DMS 273 treated with DMSO at 0.1 percent for 48 hours (cell line): ENCODE measurements around the gene ACOX3.
"Not testable (repeated sequence)": the region's sequence is repeated elsewhere in the genome, so short reads cannot be mapped to it uniquely, and the experiment has no call there.

Experiments used
- DNase-seq: peaks from one replicate; lab custom pipeline; 2025; lab: John Stamatoyannopoulos, UW

Gene ACOX3

DNA sequence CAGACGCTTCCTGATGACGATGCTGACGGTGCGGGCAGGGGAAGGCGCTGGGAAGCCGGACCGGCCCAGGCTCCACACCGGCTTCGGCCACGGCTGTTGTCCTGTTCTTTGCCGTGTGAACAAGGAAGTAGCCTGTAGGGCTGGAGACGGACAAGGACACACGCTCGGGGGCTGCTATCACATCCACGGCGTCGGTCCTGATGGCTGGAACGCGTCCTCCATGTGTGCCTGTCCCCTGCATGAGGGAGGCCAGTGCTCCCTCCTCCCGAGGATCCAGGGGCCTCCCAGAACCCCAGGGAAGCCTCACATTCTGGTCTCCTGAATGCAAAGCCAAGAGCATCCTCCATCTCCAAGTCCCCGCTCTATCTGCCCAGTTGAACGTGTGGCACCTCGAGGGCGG is 53.8 kb downstream of the ACOX3 start:
- DNase-seq = no peak

DNA sequence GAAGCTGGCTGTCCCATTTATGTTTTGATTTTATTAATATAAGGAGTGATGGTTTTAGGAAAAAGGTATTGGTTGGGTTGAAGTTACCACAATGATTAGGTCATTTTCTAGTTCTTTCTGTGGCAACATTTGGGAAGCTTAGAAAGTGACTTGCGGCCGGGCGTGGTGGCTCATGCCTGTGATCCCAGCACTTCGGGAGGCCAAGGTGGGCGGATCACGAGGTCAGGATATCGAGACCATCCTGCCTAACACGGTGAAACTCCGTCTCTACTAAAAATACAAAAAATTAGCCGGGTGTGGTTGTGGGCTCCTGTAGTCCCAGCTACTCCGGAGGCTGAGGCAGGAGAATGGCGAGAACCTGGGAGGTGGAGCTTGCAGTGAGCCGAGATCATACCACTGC is 54.4 kb downstream of the ACOX3 start:
- not testable (repeated sequence) for DNase-seq

DNA sequence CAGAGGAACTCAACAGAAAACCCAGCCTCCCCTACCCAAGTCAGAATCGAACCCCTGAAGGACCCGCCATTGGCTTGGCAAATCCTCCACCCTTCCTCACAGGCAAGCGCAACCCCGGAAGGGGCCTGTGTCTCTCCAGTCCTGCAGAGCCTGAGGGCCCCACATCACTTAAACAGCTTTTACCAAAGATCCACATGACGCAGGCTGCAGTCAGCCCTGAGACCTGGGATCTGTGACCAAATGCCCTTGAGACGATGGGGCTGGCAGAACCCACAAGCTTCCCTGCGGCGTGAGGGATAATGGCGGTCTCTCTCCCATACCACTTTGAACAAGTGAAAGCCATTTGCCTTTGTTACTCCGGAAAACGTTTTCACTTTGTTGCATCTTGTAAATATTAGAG is 54.9 kb downstream of the ACOX3 start:
- no peak for DNase-seq

DNA sequence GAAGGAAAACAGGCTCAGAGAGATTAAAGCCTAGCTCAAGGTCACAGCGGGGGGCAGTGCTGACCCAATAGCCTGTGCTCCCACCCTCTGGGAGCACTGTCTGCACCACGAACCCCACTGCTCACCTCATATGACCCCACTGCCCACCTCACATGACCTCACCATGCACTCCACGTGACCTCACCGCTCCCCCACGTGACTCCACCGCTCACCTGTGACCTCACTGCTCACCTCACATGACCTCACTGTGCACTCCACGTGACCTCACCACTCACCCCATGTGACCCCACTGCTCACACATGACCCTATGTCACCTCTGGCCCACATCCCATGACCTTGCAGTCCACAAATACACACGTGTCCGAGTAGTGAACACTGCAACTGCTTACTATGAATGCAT is 55.4 kb downstream of the ACOX3 start:
- DNase-seq = no peak

DNA sequence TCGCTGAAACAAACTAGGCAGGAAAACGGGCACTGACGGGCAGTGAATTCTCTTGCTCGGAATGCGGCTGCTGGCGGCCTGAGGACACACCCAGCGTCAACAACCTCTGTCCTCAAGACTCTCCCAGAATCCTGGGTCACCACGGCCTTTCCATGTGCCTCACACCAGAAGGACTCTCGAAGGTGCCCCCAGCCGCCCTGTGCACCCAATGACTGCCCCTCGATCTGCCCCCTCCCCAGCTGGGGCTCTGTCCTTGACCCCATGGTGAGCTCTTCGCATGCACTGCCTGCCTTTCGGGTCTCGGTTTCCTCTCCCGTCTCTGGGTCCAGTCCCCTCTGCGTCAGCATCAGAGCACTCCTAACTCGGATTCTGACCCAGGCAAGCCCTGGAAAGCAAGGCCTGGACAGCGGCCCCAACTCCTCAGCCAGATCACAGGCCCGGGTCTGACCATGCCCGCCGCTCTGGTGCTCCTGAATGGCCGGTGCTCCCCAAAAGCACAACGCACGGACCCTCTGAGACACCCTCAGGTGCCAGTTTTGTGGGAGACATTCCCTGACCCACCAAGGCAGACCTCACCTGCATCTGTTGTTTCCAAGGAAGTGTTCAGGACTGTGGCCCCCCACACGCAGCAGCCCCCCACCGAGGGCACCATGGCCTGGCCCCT is 56.0 kb downstream of the ACOX3 start:
- no peak for DNase-seq

DNA sequence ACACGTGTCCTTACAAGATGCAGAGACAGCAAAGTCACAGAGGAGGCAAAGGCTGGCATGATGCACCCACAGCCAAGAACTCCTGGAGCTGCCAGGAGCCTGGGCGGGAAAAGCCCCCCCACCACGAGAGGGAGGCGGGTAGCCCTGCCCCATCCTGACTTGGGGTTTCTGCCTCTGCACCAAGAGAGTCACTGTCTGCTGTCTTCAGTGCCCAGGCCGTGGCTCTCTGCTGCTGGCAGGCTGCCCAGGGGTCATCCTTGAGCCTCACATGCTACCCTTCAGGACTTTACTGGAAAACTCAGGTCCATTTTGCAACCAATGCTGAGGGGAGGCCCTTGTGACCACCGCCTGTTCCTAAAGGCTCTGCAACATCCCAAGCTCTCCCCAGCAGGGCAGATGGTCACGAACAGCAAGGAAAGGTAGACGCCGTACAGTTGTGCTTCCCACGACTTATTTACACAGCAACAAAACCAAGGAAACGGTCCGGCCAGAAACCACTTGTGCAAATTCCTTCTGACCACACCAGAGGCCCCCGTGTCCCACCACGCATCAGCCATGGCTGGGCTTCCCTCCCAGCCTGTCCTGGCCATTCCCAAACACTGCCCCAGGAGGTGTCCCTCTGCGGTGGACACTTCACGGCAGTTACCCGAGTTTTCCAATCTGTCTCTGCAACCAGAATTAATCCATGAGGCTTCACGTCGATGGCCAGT is 56.9 kb downstream of the ACOX3 start:
- DNase-seq = no peak

DNA sequence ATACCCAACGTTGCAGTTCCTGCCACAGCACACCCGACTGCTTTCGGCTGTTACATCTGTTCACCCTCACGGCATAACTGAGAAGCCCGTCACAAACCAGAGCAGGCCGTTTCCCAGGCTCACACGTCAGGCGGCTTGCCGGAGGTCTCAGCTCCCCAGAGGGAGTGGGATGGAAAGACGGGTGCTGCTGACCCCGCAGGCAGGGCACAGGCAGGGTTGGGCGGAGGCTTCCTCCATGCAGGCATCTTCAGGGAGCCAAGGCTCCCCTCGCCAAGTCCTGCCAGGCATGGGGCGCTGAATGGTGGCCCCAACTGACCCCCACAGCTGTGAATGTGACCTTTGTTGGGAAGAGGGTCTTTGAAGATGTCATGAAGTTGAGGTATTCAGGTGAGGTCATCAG is 57.5 kb downstream of the ACOX3 start:
- no peak for DNase-seq

DNA sequence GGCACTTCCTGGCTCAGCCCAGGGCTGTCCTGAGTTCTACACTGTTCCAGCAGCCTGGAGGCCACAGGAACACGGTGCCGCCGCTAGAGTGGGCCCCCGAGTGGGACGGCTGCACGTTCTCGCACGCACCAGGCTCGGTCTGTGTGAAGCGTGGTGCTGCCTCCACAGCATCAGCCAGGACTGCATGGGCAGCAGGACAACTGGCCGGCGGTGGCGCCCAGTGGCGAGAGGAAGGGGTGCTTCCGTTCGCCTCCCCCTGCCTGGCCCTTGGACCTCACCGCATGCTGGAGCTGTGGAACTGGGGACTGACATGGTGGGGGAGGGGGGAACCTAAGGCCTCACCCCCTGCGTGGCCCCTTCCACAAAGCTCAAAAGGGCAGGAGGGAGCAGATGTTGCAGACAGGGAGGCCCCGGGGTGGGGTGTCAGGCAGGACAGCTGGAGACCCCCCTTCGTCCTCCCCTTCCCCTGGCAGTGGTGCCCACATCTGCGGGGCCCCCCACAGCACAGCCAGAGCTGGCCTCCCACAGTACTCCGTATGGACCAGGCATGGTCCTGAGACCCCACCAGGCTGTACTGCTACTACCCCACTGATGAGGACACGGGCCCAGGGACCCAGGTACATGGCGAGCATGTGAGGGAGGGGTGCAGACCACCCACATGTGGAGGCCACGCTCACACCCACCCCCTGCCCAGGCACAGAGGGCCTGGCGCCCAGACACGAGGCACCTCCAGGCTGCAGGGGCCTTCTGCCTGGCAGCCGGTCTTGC is 58.5 kb downstream of the ACOX3 start:
- DNase-seq = no peak

DNA sequence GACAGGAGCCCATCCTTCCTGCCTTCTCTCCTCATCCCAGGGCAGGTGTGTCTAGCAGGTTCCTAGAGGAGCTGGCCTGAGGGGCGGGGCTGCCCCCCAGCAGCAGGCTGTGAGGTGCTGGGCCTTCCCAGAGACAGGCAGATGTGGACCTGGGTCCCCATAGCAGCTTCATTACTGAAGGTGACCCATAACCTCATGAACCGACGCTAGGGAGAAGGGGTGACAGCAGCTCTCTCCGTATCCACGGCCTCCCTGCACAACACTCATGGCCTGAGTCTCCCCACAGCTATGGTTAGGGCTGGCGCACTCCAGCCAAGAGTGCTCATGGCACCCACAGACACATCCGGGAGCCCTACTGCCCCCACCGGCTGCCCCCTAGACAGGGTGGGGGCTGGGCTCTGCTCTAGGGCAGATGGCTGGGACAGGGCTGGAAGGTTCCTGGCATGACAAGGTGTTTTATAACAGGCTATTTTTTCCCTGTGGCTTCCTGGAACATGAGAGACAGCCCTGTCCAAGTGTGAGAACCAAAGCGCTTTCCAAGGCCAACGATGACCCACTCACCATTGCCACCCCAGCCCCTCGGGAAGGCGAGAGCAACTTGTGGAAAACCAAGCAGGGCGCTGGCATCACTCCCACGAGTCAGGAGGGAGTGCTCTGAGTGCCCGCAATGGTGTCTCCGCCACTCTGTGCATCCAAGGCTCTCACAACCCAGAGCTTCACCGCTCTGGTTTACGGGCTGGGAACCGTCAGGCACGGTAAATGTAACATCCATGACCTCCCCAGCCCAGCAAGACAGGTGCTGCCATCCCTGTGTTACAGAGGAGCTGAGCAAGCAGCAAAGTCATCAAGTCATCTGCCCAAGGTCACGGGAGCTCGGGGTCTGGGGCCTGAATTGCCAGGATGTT is 59.8 kb downstream of the ACOX3 start:
- DNase-seq = no peak

DNA sequence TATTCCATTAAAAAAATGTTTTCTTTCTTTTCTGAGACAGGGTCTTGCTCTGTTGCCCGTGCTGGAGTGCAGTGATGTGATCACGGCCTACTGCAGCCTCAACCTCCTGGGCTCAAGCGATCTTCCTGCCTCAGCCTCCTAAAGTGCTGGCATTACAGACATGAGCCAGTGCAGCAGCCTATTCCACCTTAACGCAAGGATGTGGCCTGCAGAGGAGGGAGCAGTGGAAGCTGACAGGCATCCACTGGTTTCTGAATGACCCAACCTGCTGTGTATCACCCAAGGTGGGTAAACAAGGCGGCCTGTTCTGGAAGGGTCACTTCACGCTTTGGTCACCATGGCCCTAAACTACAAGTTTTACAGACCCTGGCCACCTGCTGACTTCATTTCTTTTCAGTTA is 60.8 kb downstream of the ACOX3 start:
- no peak for DNase-seq

DNA sequence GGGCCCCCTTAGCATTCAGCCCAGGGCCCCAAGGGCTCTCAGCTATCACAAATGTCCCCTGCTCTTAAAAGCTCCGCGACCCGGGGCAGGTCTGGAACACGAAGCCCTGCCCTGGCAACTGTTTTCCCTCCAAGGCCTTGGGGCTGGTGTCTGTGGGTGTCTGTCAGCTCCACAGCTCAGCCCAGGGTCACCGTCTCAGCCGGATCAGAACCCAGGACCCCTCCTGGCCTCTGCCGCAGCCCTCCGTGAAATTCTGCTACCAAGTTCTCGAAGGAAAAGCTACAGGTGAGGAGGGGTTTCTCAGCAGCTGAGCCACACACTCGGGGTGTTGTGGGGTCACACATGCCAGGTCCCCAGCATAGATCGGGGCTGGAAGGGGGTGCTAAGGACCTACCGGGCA is 61.2 kb downstream of the ACOX3 start:
- DNase-seq = no peak

DNA sequence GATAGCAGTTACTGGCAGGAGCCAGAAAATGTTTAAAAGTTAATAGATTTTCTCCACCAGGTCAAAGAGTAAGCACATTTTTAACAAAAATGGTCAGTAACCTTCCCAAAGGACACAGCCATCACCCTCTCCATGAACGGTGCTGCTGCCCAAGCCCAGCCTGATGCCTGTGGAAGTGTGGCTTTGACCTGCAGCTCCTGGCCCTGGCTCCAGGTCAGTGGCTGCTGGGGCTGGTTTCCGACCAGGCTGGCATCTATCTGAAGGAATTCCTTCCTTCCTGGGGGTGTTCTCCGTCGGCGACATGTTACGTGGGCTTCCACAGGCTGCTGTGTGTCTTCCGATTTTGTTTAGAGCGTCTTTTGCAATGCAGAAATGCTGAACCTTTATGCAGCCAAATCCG is 61.7 kb downstream of the ACOX3 start:
- no peak for DNase-seq

DNA sequence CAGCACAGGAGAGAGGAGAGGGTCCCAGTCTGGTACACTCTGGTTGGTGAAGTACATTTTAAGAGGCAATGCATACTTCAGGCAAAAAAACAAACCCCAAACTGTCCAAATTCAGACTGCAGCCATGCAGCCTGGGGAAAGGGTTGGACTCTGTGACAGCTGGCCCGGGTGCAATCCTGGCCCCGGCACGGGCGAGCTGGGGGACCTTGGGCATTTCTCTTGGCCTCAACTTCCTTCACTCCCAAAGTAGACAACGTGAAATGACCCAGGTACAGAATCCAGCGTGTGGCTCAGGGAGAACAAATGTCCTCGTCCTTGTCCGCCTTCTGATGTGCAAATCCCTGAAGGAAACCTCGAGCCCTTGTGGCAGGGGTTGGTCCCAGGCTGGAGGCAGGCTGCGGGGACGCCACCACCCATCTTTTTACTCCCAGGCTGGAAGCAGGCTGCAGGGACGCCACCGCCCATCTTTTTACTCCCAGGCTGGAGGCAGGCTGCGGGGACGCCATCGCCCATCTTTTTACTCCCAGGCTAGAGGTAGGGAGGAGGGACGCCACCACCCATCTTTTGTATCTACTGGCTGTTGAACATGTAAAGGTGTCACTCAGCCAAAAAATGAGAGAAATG is 62.3 kb downstream of the ACOX3 start:
- DNase-seq = no peak

DNA sequence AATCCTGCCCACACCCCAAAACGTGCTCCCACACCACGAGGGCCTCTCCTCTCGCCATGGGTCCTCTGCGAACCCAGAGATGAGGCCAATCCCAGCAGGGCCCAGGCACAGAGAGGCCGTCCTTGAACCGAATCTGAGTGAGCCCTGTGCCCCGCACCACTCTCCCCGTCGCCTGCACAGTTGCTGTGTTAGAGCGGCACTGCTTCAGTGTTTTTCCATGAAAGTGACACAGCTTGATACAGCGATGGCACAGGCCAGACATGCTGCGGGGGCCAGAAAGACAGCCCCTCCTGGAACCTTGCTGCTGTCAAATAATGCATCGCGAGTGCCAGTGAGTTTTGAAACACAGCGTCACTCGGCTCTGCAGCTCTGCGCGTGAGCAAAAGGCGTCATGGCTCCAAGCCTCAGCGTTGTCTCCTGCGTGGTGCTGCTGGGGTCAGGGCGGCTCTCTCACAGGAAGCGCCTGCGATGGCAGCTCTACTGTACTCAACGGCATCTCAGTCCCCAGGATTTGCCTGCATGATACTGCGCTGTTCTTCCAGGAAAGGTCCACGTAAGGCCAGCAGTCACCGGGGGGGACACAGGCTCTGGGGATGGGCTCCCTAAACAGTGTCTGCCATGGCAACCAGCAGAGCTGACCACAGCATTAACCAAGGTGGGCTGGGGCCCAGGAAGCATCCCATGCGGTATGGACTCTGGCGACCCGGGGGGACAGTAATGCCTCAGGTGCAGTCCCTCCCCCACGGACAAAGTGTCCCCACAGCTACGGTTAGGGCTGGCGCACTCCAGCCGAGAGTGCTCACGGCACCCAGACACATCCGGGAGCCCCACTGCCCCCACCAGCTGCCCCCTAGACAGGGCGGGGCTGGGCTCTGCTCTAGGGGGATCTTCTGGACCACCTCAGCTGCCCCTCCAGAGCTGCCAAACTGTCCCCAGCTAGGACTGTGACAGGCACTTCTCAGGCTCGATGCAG is 63.1 kb downstream of the ACOX3 start:
- no peak for DNase-seq

DNA sequence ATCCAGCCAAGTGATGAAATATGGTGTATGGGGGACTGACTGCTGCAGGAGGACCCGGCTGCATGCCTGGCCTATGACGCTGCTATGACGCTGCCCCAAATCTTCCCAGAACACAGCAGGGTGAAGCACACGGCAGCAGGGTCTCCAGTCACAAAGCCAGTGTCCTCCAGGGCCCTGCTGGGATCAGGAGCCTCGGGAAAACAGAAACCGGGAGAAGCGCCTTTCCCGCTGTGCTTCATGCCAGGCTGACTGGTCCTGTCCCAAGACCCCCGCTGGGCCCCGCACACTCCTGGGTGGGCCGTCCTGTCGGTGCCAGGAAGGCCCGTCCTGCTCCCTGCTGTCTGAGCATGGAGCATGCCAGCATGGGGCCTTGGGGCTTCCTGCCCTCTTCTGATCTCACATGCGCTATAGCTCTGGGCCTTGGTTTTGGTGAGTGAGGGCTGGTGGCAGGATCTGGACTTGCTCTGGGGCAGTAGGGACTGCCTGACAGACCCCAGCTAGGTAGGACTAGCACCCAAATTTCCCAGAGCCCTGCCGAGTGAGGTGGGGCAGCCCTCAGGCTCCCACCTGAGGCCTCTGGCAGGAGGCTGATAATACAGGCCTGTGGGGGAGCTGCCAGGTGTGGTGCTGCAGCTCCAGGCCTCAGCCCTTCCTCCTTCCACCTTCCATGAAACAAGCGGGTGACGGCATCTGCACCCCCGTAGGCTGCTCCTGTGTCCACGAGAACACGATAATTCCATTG is 64.0 kb downstream of the ACOX3 start:
- no peak for DNase-seq

DNA sequence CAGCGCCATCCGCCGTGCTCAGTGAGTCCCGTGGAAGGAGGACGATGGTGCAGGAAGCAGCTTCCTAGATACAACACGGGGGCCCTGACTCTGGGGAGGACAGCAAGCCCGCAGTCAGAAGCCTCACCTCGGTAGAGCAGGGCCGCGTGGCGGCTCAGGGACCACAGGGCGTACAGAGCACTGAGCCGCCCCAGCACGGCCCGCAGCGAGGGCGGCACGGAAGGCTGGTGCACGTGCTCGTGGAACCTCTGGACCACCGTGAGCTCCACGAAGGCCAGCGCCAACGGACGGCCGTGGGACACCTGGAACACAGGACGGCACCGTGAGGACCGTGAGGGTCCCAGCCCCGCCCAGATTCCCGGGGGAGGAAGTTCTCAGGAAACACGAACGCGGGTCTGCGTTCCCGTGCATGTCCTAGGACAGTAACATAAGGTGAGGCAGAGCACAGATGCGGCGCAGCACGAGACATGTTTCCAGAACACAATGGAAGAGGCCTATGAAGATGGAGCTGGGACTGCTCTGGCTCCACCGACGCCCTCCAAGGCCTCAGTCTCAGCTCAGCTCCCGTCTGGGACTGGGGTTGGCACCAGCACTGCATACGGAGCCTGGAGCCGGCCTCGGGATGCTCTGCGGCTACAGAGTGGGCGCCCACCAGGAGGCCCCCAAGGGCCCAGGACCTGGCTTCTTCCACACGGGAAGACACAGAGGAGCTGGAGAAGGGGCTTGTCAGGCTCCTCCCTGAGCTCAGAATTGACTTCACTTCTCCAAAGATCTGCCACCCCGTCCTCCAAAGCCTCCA is 65.5 kb downstream of the ACOX3 start:
- DNase-seq = no peak

DNA sequence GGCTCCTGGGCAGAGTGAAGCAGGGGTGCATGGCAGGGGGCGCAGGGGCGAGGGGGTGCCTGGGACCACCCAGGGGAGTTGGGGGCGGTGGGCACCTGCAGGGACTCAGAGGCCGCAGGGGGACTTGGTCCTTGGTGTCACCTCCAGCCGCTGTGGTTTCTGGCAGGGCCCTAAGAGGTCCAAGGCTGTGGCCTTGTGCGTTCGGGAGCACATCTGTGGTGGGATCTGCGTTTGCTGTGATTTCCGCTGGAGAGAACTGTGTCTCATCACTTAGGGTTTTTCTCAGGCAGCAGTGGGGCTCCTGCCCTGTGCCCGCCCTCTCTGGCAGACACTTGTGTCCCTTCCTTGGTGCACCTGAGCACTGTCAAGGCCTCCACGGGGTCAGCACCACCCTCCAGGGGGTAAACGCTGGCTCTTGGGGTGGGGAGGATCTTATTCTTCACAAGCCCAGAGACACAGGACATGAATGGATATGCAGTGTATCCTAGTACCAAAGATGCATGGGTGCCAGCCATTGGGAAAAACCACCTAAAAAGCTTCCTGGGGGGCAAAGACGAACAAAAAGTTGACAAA is 66.5 kb downstream of the ACOX3 start:
- DNase-seq = no peak

DNA sequence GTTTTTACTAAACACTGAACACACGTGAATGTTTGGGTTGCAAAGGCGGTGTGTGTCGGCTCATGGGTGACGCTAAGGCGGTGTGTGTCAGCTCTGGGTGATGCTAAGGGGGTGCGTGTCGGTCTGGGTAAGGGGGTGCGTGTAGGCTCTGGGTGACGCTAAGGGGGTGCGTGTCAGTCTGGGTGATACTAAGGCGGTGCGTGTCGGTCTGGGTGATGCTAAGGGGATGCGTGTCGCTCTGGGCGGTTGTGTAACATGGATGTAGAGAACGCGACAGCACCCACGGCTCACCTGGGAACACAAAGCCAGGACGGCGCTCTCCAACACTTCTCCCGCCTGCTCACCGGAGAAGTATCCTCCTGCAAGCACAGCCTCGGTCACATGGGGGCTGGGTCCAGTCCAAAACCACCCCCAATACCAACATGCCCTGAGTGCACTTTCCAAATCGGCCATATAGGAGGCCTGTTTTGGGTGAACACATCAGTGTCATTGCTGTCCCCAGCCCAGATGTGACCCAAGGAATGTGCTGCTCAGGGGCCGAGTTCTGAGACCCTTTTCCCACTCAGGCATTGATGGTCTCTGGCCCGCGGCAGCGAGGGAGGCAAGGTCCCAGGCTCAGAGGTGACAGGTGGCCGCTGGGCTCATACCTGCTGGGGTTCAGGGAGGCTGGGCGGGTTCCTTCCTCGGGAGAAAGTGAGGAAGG is 67.1 kb downstream of the ACOX3 start:
- DNase-seq = no peak
